ENCODE data around the gene SYT14. TPM values are rescaled to one million over a fixed set of nuclear protein-coding genes. Genes with fewer than 3 reads are reported as not detected.

The SYT14 gene
- total RNA-seq, 1 experiment from 2014 or later = 12.0 TPM

DNA sequence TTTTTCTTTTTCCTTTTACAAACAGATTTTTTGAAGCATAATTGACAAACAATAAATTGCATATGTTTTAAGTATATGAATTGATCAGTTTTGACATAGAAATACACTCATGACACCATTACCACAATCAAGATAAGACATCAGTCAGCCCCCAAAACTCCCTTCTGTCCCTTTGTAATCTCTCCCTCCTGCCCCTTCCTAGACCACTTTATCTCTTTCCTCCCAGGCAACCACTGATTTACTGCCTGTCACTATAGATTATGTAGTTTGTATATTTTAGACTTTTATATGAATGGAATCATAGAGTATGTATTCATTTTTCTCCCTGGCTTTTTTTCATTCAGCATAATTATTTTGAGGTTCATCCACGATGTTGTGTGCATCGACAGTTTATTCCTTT, 6.9 kb upstream of the SYT14 start:
- ChIA-PET POLR2A (no interaction called here), CTCF (no interaction called here)

DNA sequence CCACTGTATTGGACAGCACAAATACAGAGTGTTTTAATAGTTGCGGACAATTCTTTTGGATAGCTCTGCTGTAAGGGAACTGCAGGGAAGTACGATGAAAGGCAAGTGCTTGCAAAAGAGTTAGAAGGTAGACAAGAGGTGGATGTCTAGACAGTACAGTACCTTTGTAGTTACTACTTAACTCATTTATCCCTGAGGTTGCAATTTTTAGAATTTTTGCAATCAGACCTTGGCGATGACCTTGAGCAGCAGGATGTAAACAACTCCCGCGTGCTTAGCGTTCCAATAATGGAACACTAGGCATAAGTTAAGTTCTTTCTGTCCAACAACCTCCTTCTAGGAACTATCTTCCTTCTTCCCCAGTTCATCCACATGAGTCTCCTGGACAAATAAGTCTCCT, 1.9 kb upstream of the SYT14 start:
- ChIA-PET CTCF (interaction anchor here (1.5 kb wide), 1 partner anchor 36 kb away, joined by 4 read pairs; no protein-coding TSS in a partner anchor), POLR2A (no interaction called here)
- no peak overlapping the region for H3K27ac Mint-ChIP-seq
- no peak for DNase-seq (ENCODE audit: low spot score)
- H3K4me3 Mint-ChIP-seq = no peak overlapping the region
- H3K4me1 Mint-ChIP-seq = peaks cover 21% of the 10 kb centered on the region
- ATAC-seq = no peak
- H3K9me3 Mint-ChIP-seq = no peaks in the 10 kb centered on the region
- TF ChIP-seq GRHL2 (CRISPR knock-in tag; IDR thresholded peaks at IDR 0.05; ENCODE audit: insufficient replicate concordance, severe bottlenecking) = no peak
- TF ChIP-seq JAZF1 (CRISPR knock-in tag; IDR thresholded peaks at IDR 0.05) = no peak
- H3K27me3 Mint-ChIP-seq (ENCODE audit: low read depth) = peaks cover 10% of the 10 kb centered on the region
- H3K36me3 Mint-ChIP-seq = no peaks in the 10 kb centered on the region

More for the DNA sequence above, 6.9 kb upstream of the SYT14 start:
- no peak for DNase-seq (ENCODE audit: low spot score)
- no peaks in the 10 kb centered on the region for H3K36me3 Mint-ChIP-seq
- no peak overlapping the region for H3K4me3 Mint-ChIP-seq
- no peak overlapping the region for H3K27ac Mint-ChIP-seq
- H3K9me3 Mint-ChIP-seq = no peaks in the 10 kb centered on the region
- ATAC-seq = no peak
- TF ChIP-seq ZNF671 (CRISPR knock-in tag; IDR thresholded peaks at IDR 0.05) (no peak), JAZF1 (CRISPR knock-in tag; IDR thresholded peaks at IDR 0.05) (no peak), ZNF416 (CRISPR knock-in tag; IDR thresholded peaks at IDR 0.05) (no peak), ZNF219 (CRISPR knock-in tag; IDR thresholded peaks at IDR 0.05; ENCODE audit: borderline replicate concordance) (no peak), NR1H2 (CRISPR knock-in tag; IDR thresholded peaks at IDR 0.05) (no peak), RELA (CRISPR knock-in tag; IDR thresholded peaks at IDR 0.05; ENCODE audit: borderline replicate concordance) (no peak)
- TF ChIP-seq, protein P1, sequence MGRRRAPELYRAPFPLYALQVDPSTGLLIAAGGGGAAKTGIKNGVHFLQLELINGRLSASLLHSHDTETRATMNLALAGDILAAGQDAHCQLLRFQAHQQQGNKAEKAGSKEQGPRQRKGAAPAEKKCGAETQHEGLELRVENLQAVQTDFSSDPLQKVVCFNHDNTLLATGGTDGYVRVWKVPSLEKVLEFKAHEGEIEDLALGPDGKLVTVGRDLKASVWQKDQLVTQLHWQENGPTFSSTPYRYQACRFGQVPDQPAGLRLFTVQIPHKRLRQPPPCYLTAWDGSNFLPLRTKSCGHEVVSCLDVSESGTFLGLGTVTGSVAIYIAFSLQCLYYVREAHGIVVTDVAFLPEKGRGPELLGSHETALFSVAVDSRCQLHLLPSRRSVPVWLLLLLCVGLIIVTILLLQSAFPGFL (CRISPR knock-in tag; IDR thresholded peaks at IDR 0.05; ENCODE audit: borderline replicate concordance) = no peak
- TF ChIP-seq, protein P2, sequence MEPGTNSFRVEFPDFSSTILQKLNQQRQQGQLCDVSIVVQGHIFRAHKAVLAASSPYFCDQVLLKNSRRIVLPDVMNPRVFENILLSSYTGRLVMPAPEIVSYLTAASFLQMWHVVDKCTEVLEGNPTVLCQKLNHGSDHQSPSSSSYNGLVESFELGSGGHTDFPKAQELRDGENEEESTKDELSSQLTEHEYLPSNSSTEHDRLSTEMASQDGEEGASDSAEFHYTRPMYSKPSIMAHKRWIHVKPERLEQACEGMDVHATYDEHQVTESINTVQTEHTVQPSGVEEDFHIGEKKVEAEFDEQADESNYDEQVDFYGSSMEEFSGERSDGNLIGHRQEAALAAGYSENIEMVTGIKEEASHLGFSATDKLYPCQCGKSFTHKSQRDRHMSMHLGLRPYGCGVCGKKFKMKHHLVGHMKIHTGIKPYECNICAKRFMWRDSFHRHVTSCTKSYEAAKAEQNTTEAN (CRISPR knock-in tag; IDR thresholded peaks at IDR 0.05) = no peak
- peaks cover 11% of the 10 kb centered on the region for H3K4me1 Mint-ChIP-seq
- peaks cover 7% of the 10 kb centered on the region; the same call in 1 of the 2 replicates for H3K27me3 Mint-ChIP-seq (ENCODE audit: low read depth)

DNA sequence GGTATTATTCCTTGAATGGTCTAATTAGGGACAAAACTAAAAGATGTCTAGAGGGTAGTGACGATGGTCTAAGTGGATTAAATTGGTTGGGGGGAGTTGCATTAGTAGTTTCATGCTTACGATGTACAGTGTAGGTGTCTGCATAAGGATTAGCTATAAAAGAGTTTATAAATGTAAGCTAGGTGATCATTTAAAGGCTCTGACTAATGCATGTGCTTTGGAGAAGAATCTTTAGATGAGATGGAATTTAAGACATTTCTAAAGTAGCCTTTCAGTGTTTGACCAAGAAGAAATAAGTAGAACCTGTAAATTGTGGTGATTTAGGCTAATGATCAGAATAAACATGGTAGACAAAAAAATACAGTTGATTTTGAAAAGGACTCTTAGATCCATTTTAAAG, 7.4 kb downstream of the SYT14 start:
- ChIA-PET POLR2A (no interaction called here), CTCF (no interaction called here)
- peaks cover 21% of the 10 kb centered on the region for H3K4me1 Mint-ChIP-seq
- ATAC-seq (no peak), DNase-seq (ENCODE audit: low spot score) (no peak)
- H3K4me3 Mint-ChIP-seq = no peak overlapping the region
- H3K36me3 Mint-ChIP-seq = no peaks in the 10 kb centered on the region
- H3K27ac Mint-ChIP-seq = no peak overlapping the region
- no peaks in the 10 kb centered on the region for H3K27me3 Mint-ChIP-seq (ENCODE audit: low read depth)
- H3K9me3 Mint-ChIP-seq = no peaks in the 10 kb centered on the region
- no peak for TF ChIP-seq ZNF138 (CRISPR knock-in tag; conservative IDR thresholded peaks at IDR 0.05)

DNA sequence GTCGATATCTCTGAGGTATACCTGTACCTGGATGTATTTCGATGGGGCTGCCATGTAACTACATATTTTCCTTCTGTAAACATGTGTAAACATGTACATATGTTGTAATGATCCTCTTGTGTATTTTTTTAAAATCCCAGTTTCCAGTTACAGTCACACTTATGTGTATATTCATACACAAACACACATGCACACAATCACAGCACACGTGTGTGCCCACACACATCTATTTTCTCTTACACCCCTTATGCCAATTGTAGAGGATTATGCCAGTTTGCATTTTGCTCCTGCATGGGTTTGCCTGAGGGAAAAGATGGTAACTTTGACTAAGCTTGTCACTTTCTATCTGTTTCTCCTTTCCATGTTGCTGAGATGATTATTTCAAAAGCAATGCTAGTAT, 10.1 kb downstream of the SYT14 start:
- no peak for ATAC-seq
- DNase-seq (ENCODE audit: low spot score) = no peak
- H3K9me3 Mint-ChIP-seq = no peaks in the 10 kb centered on the region
- H3K27ac Mint-ChIP-seq = no peak overlapping the region
- peaks cover 8% of the 10 kb centered on the region for H3K4me1 Mint-ChIP-seq
- H3K4me3 Mint-ChIP-seq = no peak overlapping the region
- no peaks in the 10 kb centered on the region for H3K27me3 Mint-ChIP-seq (ENCODE audit: low read depth)
- ChIA-PET POLR2A (no interaction called here), CTCF (no interaction called here)
- no peaks in the 10 kb centered on the region for H3K36me3 Mint-ChIP-seq
- TF ChIP-seq, protein P3, sequence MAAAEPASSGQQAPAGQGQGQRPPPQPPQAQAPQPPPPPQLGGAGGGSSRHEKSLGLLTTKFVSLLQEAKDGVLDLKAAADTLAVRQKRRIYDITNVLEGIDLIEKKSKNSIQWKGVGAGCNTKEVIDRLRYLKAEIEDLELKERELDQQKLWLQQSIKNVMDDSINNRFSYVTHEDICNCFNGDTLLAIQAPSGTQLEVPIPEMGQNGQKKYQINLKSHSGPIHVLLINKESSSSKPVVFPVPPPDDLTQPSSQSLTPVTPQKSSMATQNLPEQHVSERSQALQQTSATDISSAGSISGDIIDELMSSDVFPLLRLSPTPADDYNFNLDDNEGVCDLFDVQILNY (CRISPR knock-in tag; IDR thresholded peaks at IDR 0.05) = no peak
- TF ChIP-seq, protein P4, sequence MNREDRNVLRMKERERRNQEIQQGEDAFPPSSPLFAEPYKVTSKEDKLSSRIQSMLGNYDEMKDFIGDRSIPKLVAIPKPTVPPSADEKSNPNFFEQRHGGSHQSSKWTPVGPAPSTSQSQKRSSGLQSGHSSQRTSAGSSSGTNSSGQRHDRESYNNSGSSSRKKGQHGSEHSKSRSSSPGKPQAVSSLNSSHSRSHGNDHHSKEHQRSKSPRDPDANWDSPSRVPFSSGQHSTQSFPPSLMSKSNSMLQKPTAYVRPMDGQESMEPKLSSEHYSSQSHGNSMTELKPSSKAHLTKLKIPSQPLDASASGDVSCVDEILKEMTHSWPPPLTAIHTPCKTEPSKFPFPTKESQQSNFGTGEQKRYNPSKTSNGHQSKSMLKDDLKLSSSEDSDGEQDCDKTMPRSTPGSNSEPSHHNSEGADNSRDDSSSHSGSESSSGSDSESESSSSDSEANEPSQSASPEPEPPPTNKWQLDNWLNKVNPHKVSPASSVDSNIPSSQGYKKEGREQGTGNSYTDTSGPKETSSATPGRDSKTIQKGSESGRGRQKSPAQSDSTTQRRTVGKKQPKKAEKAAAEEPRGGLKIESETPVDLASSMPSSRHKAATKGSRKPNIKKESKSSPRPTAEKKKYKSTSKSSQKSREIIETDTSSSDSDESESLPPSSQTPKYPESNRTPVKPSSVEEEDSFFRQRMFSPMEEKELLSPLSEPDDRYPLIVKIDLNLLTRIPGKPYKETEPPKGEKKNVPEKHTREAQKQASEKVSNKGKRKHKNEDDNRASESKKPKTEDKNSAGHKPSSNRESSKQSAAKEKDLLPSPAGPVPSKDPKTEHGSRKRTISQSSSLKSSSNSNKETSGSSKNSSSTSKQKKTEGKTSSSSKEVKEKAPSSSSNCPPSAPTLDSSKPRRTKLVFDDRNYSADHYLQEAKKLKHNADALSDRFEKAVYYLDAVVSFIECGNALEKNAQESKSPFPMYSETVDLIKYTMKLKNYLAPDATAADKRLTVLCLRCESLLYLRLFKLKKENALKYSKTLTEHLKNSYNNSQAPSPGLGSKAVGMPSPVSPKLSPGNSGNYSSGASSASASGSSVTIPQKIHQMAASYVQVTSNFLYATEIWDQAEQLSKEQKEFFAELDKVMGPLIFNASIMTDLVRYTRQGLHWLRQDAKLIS (CRISPR knock-in tag; IDR thresholded peaks at IDR 0.05; ENCODE audit: borderline replicate concordance) = no peak
- TF ChIP-seq, protein P5, sequence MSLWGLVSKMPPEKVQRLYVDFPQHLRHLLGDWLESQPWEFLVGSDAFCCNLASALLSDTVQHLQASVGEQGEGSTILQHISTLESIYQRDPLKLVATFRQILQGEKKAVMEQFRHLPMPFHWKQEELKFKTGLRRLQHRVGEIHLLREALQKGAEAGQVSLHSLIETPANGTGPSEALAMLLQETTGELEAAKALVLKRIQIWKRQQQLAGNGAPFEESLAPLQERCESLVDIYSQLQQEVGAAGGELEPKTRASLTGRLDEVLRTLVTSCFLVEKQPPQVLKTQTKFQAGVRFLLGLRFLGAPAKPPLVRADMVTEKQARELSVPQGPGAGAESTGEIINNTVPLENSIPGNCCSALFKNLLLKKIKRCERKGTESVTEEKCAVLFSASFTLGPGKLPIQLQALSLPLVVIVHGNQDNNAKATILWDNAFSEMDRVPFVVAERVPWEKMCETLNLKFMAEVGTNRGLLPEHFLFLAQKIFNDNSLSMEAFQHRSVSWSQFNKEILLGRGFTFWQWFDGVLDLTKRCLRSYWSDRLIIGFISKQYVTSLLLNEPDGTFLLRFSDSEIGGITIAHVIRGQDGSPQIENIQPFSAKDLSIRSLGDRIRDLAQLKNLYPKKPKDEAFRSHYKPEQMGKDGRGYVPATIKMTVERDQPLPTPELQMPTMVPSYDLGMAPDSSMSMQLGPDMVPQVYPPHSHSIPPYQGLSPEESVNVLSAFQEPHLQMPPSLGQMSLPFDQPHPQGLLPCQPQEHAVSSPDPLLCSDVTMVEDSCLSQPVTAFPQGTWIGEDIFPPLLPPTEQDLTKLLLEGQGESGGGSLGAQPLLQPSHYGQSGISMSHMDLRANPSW (CRISPR knock-in tag; conservative IDR thresholded peaks at IDR 0.05; ENCODE audit: low read depth) = no peak
- TF ChIP-seq NR3C1 (CRISPR knock-in tag; conservative IDR thresholded peaks at IDR 0.05; ENCODE audit: low read depth) = no peak
- TF ChIP-seq, protein P6, sequence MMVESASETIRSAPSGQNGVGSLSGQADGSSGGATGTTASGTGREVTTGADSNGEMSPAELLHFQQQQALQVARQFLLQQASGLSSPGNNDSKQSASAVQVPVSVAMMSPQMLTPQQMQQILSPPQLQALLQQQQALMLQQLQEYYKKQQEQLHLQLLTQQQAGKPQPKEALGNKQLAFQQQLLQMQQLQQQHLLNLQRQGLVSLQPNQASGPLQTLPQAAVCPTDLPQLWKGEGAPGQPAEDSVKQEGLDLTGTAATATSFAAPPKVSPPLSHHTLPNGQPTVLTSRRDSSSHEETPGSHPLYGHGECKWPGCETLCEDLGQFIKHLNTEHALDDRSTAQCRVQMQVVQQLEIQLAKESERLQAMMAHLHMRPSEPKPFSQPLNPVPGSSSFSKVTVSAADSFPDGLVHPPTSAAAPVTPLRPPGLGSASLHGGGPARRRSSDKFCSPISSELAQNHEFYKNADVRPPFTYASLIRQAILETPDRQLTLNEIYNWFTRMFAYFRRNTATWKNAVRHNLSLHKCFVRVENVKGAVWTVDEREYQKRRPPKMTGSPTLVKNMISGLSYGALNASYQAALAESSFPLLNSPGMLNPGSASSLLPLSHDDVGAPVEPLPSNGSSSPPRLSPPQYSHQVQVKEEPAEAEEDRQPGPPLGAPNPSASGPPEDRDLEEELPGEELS (CRISPR knock-in tag; IDR thresholded peaks at IDR 0.05) = no peak
- TF ChIP-seq, protein P7, sequence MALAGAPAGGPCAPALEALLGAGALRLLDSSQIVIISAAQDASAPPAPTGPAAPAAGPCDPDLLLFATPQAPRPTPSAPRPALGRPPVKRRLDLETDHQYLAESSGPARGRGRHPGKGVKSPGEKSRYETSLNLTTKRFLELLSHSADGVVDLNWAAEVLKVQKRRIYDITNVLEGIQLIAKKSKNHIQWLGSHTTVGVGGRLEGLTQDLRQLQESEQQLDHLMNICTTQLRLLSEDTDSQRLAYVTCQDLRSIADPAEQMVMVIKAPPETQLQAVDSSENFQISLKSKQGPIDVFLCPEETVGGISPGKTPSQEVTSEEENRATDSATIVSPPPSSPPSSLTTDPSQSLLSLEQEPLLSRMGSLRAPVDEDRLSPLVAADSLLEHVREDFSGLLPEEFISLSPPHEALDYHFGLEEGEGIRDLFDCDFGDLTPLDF (CRISPR knock-in tag; IDR thresholded peaks at IDR 0.05) = no peak

Data from WTC11 (cell line).